AG04450 (cell line): Measurements from ENCODE around the gene TBC1D16. TPM values are rescaled to one million over a fixed set of nuclear protein-coding genes. Genes with fewer than 3 reads are reported as not detected.

Source experiments
- CTCF ChIA-PET: fragments of 300-600, 350-600 bp; formaldehyde crosslinking; extraction: SDS; loops from one replicate; lab custom pipeline; 2022; ENCODE audit warnings: antibody characterized with exemption, inconsistent platforms; lab: Charles Lee
- POLR2A ChIA-PET: fragments of 350-600 bp; formaldehyde crosslinking; extraction: SDS; loops from one replicate; lab custom pipeline; 2021; ENCODE audit warnings: antibody characterized with exemption, inconsistent platforms; lab: Yijun Ruan, JAX
- DNase-seq: peaks from one replicate; pipeline ENCODE4 v3.0.0-alpha.2; 2011; ENCODE audit warnings: low read depth, low spot score
- H3K27ac ChIP-seq: one replicate; pipeline ENCODE4 v1.5.1; 2012; ENCODE audit warnings: low read depth, low read length, control low read depth
- H3K27me3 ChIP-seq: one replicate; pipeline ENCODE4 v1.6.0; 2012; ENCODE audit warnings: low read length; ENCODE audit not compliant: control insufficient read depth, insufficient read depth
- H3K4me3 ChIP-seq: 2 replicates; pipeline ENCODE4 v1.5.1; 2011; ENCODE audit warnings: mild to moderate bottlenecking, low read depth, low read length, control low read depth
- H3K9me3 ChIP-seq: 2 replicates; pipeline ENCODE4 v1.5.1; 2012; ENCODE audit warnings: low read length; ENCODE audit not compliant: control insufficient read depth, insufficient read depth
- CTCF ChIP-seq: IDR thresholded peaks from 2 replicates; pipeline ENCODE4 v1.5.1; 2011; ENCODE audit warnings: low read depth, low read length, control low read depth, inconsistent platforms
- polyA plus RNA-seq: library from polyadenylated mRNA; depleted of rRNA; stranded (reverse); fragments of >200 nt; gene quantifications from 2 replicates; pipeline ENCODE4 v1.2.3, GENCODE V29; 2011

TBC1D16 gene
- polyA plus RNA-seq, 1 experiment, result 10.9 TPM

GRCh38 chr17:79950751-79951150 lies 84.9 kb downstream of the TBC1D16 start:
- H3K4me3 ChIP-seq, result no peak overlapping the region
- H3K27ac ChIP-seq, result no peak overlapping the region
- H3K27me3 ChIP-seq, result no peaks in the 10 kb centered on the region
- ChIA-PET POLR2A (interaction anchor here (1.5 kb wide), 1 partner anchor 43 kb away, joined by 3 read pairs; no protein-coding TSS in a partner anchor), CTCF (interaction anchor here (0.6 kb wide), 1 partner anchor 180 kb away, joined by 3 read pairs; no protein-coding TSS in a partner anchor)
- DNase-seq, result no peak
- TF ChIP-seq CTCF, result no peak
- H3K9me3 ChIP-seq, result no peaks in the 10 kb centered on the region; the same call in 1 of the 2 replicates

- ChIA-PET CTCF (interaction anchor here (0.6 to 1.5 kb wide), 2 partner anchors 104 to 180 kb away, joined by 3 read pairs; no protein-coding TSS in a partner anchor), POLR2A (no interaction called here)
- Histone ChIP-seq H3K27ac (no peak overlapping the region), H3K9me3 (no peaks in the 10 kb centered on the region; the same call in 1 of the 2 replicates), H3K4me3 (no peak overlapping the region), H3K27me3 (no peaks in the 10 kb centered on the region)
- no peak for TF ChIP-seq CTCF
- DNase-seq, result no peak
Measured at GRCh38 chr17:79950306-79950705, 85.4 kb downstream of the TBC1D16 start.

GRCh38 chr17:79949656-79950209 lies 85.9 kb downstream of the TBC1D16 start:
- Histone ChIP-seq H3K4me3 (no peak overlapping the region), H3K27me3 (no peaks in the 10 kb centered on the region), H3K9me3 (peaks cover 2% of the 10 kb centered on the region; the same call in 1 of the 2 replicates), H3K27ac (no peak overlapping the region)
- no peak for DNase-seq
- POLR2A ChIA-PET, result no interaction called here
- TF ChIP-seq CTCF, result no peak
- CTCF ChIA-PET, result interaction anchor here (1.5 kb wide), 1 partner anchor 104 kb away, joined by 3 read pairs; no protein-coding TSS in a partner anchor

GRCh38 chr17:79948945-79949655 lies 86.6 kb downstream of the TBC1D16 start:
- Histone ChIP-seq H3K27ac (no peak overlapping the region), H3K27me3 (no peaks in the 10 kb centered on the region), H3K9me3 (peaks cover 7% of the 10 kb centered on the region; the same call in 1 of the 2 replicates), H3K4me3 (no peak overlapping the region)
- CTCF ChIA-PET, result interaction anchor here (0.6 to 1.5 kb wide), 2 partner anchors 76 to 103 kb away, joined by 3 to 4 read pairs; no protein-coding TSS in a partner anchor
- no peak for TF ChIP-seq CTCF
- no peak for DNase-seq
- POLR2A ChIA-PET, result no interaction called here
